ENCODE results near the gene IQCH. TPM values are rescaled to one million over a fixed set of nuclear protein-coding genes. Genes with fewer than 3 reads are reported as not detected.

IQCH gene
- total and polyA plus RNA-seq, 2 experiments from 2014 or later = 1.7 to 4.6 TPM

DNA sequence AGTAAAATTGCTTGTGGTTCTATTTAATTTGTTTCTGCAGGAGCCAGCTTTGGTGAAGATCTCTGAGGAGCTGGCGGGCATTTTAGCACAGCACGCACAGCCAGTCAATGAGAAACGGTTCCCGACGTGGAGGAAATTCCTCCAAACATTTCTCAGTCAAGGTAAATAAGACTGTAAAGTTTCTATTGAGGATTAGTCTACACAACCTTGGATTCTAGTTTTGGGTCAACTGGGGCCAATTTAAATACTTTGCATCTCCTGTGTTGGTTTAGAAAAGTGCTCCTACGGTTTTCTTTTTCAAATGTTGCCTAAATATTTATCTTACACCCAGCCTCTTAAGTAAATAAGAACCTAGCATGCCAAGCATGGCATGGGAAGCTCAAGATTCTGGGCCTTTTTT is 162.3 kb downstream of the IQCH start:
- H3K27ac Mint-ChIP-seq = no peak overlapping the region
- H3K9me2 ChIP-seq (ENCODE audit: insufficient read depth) = no peaks in the 10 kb centered on the region
- H3K4me2 ChIP-seq = no peak overlapping the region
- H4K20me1 ChIP-seq (replicated peaks; ENCODE audit: insufficient read depth) = no peaks in the 10 kb centered on the region
- H3K27ac ChIP-seq (ENCODE audit: low read depth) = no peak overlapping the region
- DNase-seq (ENCODE audit: low spot score) = no peak
- no peaks in the 10 kb centered on the region for H3K4me1 ChIP-seq (ENCODE audit: insufficient read depth)
- peaks cover 8% of the 10 kb centered on the region for H3K4me1 Mint-ChIP-seq
- TF ChIP-seq ZNF331 (CRISPR knock-in tag; IDR thresholded peaks at IDR 0.05; ENCODE audit: low read depth) (no peak), JUNB (IDR thresholded peaks at IDR 0.05; ENCODE audit: unreplicated experiment) (no peak), POLR2AphosphoS5 (IDR thresholded peaks at IDR 0.05; ENCODE audit: low read depth) (no peak), ZNF114 (CRISPR knock-in tag; IDR thresholded peaks at IDR 0.05) (no peak), CREB1 (CRISPR knock-in tag; IDR thresholded peaks at IDR 0.05; ENCODE audit: low read depth) (no peak), EZH2 (IDR thresholded peaks at IDR 0.05; ENCODE audit: low read depth, unreplicated experiment) (no peak), STAT1 (IDR thresholded peaks at IDR 0.05; ENCODE audit: unreplicated experiment) (no peak), NANOG (IDR thresholded peaks at IDR 0.05; ENCODE audit: borderline replicate concordance) (no peak), EZH2phosphoT487 (IDR thresholded peaks at IDR 0.05; ENCODE audit: unreplicated experiment) (no peak)
- TF ChIP-seq, protein P1, sequence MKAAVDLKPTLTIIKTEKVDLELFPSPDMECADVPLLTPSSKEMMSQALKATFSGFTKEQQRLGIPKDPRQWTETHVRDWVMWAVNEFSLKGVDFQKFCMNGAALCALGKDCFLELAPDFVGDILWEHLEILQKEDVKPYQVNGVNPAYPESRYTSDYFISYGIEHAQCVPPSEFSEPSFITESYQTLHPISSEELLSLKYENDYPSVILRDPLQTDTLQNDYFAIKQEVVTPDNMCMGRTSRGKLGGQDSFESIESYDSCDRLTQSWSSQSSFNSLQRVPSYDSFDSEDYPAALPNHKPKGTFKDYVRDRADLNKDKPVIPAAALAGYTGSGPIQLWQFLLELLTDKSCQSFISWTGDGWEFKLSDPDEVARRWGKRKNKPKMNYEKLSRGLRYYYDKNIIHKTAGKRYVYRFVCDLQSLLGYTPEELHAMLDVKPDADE (IDR thresholded peaks at IDR 0.05) = no peak
- TF ChIP-seq, protein P2, sequence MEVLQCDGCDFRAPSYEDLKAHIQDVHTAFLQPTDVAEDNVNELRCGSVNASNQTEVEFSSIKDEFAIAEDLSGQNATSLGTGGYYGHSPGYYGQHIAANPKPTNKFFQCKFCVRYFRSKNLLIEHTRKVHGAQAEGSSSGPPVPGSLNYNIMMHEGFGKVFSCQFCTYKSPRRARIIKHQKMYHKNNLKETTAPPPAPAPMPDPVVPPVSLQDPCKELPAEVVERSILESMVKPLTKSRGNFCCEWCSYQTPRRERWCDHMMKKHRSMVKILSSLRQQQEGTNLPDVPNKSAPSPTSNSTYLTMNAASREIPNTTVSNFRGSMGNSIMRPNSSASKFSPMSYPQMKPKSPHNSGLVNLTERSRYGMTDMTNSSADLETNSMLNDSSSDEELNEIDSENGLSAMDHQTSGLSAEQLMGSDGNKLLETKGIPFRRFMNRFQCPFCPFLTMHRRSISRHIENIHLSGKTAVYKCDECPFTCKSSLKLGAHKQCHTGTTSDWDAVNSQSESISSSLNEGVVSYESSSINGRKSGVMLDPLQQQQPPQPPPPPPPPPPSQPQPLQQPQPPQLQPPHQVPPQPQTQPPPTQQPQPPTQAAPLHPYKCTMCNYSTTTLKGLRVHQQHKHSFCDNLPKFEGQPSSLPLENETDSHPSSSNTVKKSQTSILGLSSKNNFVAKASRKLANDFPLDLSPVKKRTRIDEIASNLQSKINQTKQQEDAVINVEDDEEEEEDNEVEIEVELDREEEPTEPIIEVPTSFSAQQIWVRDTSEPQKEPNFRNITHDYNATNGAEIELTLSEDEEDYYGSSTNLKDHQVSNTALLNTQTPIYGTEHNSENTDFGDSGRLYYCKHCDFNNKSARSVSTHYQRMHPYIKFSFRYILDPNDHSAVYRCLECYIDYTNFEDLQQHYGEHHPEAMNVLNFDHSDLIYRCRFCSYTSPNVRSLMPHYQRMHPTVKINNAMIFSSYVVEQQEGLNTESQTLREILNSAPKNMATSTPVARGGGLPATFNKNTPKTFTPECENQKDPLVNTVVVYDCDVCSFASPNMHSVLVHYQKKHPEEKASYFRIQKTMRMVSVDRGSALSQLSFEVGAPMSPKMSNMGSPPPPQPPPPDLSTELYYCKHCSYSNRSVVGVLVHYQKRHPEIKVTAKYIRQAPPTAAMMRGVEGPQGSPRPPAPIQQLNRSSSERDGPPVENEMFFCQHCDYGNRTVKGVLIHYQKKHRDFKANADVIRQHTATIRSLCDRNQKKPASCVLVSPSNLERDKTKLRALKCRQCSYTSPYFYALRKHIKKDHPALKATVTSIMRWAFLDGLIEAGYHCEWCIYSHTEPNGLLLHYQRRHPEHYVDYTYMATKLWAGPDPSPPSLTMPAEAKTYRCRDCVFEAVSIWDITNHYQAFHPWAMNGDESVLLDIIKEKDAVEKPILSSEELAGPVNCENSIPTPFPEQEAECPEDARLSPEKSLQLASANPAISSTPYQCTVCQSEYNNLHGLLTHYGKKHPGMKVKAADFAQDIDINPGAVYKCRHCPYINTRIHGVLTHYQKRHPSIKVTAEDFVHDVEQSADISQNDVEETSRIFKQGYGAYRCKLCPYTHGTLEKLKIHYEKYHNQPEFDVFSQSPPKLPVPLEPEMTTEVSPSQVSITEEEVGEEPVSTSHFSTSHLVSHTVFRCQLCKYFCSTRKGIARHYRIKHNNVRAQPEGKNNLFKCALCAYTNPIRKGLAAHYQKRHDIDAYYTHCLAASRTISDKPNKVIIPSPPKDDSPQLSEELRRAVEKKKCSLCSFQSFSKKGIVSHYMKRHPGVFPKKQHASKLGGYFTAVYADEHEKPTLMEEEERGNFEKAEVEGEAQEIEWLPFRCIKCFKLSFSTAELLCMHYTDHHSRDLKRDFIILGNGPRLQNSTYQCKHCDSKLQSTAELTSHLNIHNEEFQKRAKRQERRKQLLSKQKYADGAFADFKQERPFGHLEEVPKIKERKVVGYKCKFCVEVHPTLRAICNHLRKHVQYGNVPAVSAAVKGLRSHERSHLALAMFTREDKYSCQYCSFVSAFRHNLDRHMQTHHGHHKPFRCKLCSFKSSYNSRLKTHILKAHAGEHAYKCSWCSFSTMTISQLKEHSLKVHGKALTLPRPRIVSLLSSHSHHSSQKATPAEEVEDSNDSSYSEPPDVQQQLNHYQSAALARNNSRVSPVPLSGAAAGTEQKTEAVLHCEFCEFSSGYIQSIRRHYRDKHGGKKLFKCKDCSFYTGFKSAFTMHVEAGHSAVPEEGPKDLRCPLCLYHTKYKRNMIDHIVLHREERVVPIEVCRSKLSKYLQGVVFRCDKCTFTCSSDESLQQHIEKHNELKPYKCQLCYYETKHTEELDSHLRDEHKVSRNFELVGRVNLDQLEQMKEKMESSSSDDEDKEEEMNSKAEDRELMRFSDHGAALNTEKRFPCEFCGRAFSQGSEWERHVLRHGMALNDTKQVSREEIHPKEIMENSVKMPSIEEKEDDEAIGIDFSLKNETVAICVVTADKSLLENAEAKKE (CRISPR knock-in tag; IDR thresholded peaks at IDR 0.05) = no peak
- TF ChIP-seq, protein P3, sequence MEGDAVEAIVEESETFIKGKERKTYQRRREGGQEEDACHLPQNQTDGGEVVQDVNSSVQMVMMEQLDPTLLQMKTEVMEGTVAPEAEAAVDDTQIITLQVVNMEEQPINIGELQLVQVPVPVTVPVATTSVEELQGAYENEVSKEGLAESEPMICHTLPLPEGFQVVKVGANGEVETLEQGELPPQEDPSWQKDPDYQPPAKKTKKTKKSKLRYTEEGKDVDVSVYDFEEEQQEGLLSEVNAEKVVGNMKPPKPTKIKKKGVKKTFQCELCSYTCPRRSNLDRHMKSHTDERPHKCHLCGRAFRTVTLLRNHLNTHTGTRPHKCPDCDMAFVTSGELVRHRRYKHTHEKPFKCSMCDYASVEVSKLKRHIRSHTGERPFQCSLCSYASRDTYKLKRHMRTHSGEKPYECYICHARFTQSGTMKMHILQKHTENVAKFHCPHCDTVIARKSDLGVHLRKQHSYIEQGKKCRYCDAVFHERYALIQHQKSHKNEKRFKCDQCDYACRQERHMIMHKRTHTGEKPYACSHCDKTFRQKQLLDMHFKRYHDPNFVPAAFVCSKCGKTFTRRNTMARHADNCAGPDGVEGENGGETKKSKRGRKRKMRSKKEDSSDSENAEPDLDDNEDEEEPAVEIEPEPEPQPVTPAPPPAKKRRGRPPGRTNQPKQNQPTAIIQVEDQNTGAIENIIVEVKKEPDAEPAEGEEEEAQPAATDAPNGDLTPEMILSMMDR (conservative IDR thresholded peaks at IDR 0.05; ENCODE audit: low read depth in 2 of 2) = no peak
- TF ChIP-seq, protein P4, sequence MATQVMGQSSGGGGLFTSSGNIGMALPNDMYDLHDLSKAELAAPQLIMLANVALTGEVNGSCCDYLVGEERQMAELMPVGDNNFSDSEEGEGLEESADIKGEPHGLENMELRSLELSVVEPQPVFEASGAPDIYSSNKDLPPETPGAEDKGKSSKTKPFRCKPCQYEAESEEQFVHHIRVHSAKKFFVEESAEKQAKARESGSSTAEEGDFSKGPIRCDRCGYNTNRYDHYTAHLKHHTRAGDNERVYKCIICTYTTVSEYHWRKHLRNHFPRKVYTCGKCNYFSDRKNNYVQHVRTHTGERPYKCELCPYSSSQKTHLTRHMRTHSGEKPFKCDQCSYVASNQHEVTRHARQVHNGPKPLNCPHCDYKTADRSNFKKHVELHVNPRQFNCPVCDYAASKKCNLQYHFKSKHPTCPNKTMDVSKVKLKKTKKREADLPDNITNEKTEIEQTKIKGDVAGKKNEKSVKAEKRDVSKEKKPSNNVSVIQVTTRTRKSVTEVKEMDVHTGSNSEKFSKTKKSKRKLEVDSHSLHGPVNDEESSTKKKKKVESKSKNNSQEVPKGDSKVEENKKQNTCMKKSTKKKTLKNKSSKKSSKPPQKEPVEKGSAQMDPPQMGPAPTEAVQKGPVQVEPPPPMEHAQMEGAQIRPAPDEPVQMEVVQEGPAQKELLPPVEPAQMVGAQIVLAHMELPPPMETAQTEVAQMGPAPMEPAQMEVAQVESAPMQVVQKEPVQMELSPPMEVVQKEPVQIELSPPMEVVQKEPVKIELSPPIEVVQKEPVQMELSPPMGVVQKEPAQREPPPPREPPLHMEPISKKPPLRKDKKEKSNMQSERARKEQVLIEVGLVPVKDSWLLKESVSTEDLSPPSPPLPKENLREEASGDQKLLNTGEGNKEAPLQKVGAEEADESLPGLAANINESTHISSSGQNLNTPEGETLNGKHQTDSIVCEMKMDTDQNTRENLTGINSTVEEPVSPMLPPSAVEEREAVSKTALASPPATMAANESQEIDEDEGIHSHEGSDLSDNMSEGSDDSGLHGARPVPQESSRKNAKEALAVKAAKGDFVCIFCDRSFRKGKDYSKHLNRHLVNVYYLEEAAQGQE (IDR thresholded peaks at IDR 0.05; ENCODE audit: unreplicated experiment) = no peak
- H3K36me3 Mint-ChIP-seq (ENCODE audit: low read depth) = no peaks in the 10 kb centered on the region
- H3K79me2 ChIP-seq (replicated peaks; ENCODE audit: insufficient read depth) = no peaks in the 10 kb centered on the region
- H3K4me3 Mint-ChIP-seq = no peak overlapping the region
- no peak overlapping the region for H2AFZ ChIP-seq
- no peak for ATAC-seq
- no peaks in the 10 kb centered on the region for H3K36me3 ChIP-seq (ENCODE audit: insufficient read depth)
- no peaks in the 10 kb centered on the region for H3K9me3 Mint-ChIP-seq
- H3F3A ChIP-seq (replicated peaks; ENCODE audit: low read depth) = no peaks in the 10 kb centered on the region
- peaks cover 2% of the 10 kb centered on the region for H3K27me3 Mint-ChIP-seq (ENCODE audit: insufficient read depth, low read depth, poor library complexity)
- no peak overlapping the region for H3K4me3 ChIP-seq
- H3K27me3 ChIP-seq (ENCODE audit: insufficient read depth) = no peaks in the 10 kb centered on the region
